Cardiac fibroblast (primary cell): ENCODE measurements around the gene PZP.
"Not testable (repeated sequence)": the region's sequence is repeated elsewhere in the genome, so short reads cannot be mapped to it uniquely, and the experiment has no call there.

Experiments used
- DNase-seq, 2 donors: peaks; one replicate each; pipeline versions ENCODE4 v3.0.0 to v3.0.0-alpha.2; 2010; ENCODE audit warnings: low read depth in 2 of 2
- H3K4me3 ChIP-seq, 2 donors: replicated peaks in 1 of 2; 1 replicate in 1 of 2; 2 replicates in 1 of 2; pipeline ENCODE4 v1.5.1; 2011; ENCODE audit warnings: low read depth in 2 of 2, low read length in 2 of 2, mild to moderate bottlenecking in 2 of 2, moderate library complexity in 1 of 2
- TF ChIP-seq, protein P1 (sequence below): IDR thresholded peaks from one replicate; pipeline ENCODE4 v1.5.1; 2011; ENCODE audit warnings: low read depth, mild to moderate bottlenecking, low read length, inconsistent platforms

Gene PZP

DNA sequence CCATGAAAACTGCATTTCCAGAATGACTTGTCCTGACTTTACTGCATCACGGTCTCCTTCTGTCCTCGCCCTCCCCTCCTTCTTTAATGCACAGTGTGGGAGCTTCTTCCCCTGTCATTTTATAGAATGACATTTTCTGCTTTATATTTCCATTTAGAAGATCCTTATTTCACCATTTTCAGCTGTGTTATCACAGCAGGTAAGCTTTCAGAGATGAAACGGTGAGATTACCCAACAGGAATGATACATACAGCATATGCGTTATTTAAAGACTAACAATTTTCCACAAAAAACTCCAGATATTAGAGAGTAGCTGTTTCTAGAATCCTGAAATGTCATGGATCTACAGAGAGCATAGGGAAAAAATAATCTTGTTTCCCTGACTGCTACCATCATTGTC lies 27.3 kb upstream of the PZP start:
- no peak for DNase-seq
- TF ChIP-seq, protein P1, sequence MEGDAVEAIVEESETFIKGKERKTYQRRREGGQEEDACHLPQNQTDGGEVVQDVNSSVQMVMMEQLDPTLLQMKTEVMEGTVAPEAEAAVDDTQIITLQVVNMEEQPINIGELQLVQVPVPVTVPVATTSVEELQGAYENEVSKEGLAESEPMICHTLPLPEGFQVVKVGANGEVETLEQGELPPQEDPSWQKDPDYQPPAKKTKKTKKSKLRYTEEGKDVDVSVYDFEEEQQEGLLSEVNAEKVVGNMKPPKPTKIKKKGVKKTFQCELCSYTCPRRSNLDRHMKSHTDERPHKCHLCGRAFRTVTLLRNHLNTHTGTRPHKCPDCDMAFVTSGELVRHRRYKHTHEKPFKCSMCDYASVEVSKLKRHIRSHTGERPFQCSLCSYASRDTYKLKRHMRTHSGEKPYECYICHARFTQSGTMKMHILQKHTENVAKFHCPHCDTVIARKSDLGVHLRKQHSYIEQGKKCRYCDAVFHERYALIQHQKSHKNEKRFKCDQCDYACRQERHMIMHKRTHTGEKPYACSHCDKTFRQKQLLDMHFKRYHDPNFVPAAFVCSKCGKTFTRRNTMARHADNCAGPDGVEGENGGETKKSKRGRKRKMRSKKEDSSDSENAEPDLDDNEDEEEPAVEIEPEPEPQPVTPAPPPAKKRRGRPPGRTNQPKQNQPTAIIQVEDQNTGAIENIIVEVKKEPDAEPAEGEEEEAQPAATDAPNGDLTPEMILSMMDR = no peak
- no peak overlapping the region for H3K4me3 ChIP-seq

DNA sequence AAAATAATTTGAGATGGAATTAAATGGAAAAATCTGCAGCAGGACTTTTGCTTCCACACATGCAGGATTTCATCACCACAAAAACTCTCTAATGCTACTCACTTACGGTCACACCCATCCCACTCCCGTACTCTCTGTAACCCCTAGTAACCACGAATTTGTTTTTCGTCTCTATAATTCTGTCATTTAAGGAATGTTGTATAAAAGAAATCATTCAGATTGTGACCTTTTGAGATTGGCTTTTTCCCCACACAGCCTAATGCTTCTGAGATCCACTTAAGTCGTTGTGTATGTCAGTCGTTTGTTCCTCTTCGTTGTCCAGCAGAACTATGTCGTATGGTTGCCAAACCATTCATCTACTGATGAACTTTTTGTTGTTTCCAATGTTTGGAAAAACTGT lies 19.8 kb upstream of the PZP start:
- TF ChIP-seq, protein P1 = no peak
- no peak overlapping the region for H3K4me3 ChIP-seq
- DNase-seq = no peak

DNA sequence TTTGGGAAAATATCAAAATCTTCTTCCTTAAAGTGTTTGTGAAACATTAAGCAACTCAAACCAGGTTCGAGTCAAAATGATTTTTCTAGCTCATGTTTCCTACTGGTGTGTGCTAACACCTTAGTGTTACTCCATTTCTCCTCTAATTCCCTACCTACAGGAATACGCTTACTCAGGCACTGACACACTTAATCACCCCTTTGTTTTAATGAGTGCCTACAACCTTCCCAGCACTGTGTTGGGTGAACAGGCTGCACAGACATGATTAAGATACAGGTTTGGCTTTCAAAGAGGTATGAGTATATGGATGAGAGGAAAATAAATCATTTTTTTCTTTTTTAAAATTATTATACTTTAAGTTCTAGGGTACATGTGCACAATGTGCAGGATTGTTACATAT lies 15.6 kb upstream of the PZP start:
- H3K4me3 ChIP-seq = no peak overlapping the region
- DNase-seq = no peak
- TF ChIP-seq, protein P1 = no peak

DNA sequence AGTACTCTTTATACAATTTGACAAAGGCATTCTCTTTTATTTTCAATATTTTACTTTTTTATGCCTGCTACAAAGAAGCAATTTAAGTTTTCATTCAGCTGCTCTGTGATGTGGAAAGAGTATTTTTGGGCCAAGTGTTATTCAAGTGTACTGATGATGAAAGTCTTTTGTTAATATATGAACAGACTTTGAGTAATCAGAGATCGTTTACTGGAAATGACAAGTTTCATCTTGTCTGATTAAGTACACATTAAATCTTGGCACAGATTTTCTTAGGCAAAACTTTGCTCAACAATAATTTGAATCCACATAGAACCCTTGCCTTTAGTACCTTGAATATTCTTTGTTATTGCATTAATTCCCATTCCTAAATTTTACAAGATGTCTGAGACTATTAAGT lies 13.3 kb upstream of the PZP start:
- TF ChIP-seq, protein P1 = no peak
- H3K4me3 ChIP-seq = no peak overlapping the region
- peak in 1 of 2 donors; percentile 1 for DNase-seq

DNA sequence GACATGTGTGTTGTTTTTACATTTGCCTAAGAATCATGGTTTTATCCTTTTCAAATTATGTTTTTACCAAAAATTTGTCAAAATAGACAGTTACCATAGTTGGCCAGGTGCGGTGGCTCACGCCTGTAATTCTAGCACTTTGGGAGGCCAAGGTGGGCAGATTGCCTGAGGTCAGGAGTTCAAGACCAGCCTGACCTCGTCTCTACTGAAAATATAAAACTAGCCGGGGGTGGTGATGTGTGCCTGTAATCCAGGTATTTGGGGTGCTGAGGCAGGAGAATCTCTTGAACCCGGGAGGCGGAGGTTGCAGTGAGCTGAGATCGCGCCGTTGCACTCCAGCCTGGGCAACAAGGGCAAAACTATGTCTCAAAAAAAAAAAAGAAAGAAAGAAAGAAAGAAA lies 12.8 kb upstream of the PZP start:
- not testable (repeated sequence) for H3K4me3 ChIP-seq, DNase-seq

DNA sequence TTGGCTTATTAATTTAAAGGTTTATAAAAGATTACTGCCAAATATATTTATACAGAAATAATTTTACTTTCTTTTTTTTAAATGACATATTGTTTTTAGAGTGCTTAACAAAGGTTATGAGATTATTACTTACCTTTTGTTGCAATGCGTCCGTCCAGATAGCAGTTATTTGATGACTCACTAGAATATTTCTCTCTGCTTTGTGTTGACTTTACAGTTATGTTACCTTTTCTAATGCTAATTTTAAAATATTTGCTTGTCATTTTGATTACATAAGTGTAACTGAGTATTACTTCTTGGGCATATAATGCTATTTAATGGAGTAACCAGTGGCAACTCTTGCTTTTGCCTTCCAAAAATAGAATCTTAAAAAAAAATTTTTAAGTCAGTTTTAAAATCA lies 6.3 kb upstream of the PZP start:
- TF ChIP-seq, protein P1 = no peak
- no peak overlapping the region for H3K4me3 ChIP-seq
- no peak for DNase-seq

DNA sequence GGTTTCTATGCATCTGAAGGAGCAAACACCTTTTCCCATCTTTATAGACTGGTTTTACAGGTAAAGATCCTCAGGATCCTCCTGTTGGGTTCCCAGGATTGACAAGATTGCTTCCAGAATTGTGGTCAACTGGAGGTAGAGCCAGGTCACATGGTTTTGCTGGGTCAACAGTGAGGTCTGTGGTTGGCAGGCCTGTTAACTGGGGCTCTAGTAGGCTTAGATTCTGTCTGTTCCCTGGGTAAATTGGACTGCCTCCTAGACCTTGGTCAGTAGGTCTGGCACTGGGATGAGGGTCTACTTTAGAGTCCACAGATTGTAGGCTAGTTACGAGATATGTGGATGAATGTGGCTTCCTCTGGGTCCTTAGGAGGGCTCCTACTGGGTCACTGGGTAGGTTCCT lies 3.5 kb upstream of the PZP start:
- DNase-seq = no peak
- TF ChIP-seq, protein P1 = no peak
- no peak overlapping the region for H3K4me3 ChIP-seq
